ENCODE data around the gene PTGR2. TPM values are rescaled to one million over a fixed set of nuclear protein-coding genes. Genes with fewer than 3 reads are reported as not detected.

PTGR2 gene
- 5.9 to 8.6 TPM (median 7.5 TPM) in 5 replicates for total RNA-seq (2022; extraction: Qiagen RNA extraction; ENCODE audit: low read depth)

DNA sequence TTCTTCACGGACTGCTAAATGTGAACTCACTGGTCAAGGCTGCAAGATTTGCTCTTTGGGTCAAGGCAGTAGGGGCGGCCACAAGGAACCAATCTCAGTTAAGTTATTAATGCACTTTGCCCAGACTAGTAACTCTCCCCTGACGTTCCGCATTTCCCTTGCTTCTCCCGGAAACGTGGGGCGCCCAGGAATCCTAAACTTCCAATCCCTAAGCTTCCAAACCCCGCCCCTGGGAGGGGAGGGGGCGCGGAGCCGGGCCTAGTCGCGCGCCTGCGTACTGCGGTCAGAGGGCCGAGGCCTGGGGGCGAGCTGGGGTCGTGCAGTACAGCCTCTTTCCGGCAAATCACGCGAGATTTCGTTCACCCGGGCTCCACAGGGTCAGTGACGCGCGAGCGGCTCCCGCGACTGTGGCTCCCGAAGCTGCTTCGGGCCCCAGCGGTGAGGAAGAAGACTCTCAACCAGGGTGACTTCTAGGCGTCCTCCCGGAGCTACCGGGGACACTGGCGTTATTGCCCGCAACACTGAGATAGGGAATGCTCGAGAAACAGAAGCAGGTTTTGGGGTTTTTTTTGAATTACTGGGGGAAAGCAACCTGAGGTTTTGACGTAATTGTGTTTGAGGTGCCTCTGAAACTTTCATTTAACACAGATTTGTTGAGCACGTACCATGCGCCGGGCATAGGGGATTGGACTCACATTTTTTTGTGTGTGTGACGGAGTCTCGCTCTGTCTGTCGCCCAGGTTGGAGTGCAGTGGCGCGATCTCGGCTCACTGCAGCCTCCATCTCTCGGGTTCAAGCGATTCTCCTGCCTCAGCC is at the start of gene PTGR2:
Gene PTGR2 (plus strand): TSS at position 265 of the 816 bp plus-strand sequence. CDS start 7,032 bp downstream, outside the sequence.

DNA sequence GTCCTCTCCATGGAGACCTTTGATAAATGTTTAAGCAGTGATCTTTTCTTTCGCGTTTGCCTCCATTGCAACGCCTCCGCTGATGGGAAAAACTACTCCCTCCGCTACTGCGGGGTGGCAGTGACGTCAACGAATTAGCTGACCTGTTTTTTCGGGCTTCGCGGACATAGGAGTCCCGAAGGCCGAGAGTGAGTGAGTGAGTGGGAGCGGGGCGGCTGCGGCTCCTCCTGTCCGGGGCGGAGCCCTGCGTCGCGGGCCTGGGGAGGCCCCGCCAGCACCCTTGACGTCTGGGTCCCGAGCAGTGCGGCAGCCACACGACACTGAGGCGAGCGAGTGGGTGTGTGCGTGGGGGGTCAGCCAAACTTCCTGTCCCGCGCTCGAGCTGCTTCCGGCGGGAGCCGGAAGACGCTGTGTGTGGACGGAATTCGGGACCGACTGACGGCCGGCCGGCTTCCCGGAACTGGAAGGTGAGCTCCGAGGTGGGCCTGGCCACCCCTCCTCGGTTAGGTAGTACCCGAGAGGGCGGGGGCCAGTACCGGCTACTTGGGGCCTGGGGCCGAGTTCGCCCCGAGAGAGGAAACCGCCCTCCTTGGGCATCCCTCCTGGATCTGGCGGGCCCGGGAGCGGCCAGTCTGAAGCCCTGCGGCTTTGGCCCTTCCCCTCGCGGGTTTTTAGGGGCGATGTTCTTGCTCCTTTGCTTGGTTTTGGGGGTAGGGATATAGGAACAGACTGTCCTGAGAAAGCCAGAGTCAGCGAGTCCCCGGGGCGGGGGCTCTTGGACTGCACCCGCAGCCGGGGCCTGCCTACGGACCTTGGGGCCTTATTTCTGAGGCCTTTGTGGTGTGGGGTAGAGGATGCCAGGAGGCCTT is 35.1 kb downstream of the PTGR2 start, which contains the start of gene ZNF410:
Gene ZNF410 (plus strand): TSS at position 411 of the 869 bp plus-strand sequence. CDS start 5,317 bp downstream, outside the sequence.

Other genes starting within 250 kb of the PTGR2 start
- gene ACOT6, start 239.3 kb upstream of the PTGR2 start, total RNA-seq (2022; extraction: Qiagen RNA extraction; ENCODE audit: low read depth): not detected in 5 replicates
- 6.5 to 13.4 TPM (median 10.6 TPM) in 5 replicates for gene DNAL1, start 206.8 kb upstream of the PTGR2 start, total RNA-seq (2022; extraction: Qiagen RNA extraction; ENCODE audit: low read depth)
- gene PNMA1, start 137.4 kb upstream of the PTGR2 start, total RNA-seq (2022; extraction: Qiagen RNA extraction; ENCODE audit: low read depth): 50.9 to 65.9 TPM (median 61.7 TPM) in 5 replicates
- gene ZNF410, start 35.0 kb downstream of the PTGR2 start, total RNA-seq (2022; extraction: Qiagen RNA extraction; ENCODE audit: low read depth): 41.3 to 56.6 TPM (median 45.3 TPM) in 5 replicates
- gene FAM161B, start 98.3 kb downstream of the PTGR2 start, total RNA-seq (2022; extraction: Qiagen RNA extraction; ENCODE audit: low read depth): 1.6 to 2.0 TPM (median 1.9 TPM) in 5 replicates
- gene COQ6, start 98.5 kb downstream of the PTGR2 start, total RNA-seq (2022; extraction: Qiagen RNA extraction; ENCODE audit: low read depth): 22.4 to 27.0 TPM (median 25.7 TPM) in 5 replicates
- 3.9 to 7.1 TPM (median 6.0 TPM) in 5 replicates for gene ENTPD5, start 167.5 kb downstream of the PTGR2 start, total RNA-seq (2022; extraction: Qiagen RNA extraction; ENCODE audit: low read depth)
- 2.3 to 5.2 TPM (median 3.6 TPM) in 5 replicates for gene BBOF1, start 167.5 kb downstream of the PTGR2 start, total RNA-seq (2022; extraction: Qiagen RNA extraction; ENCODE audit: low read depth)
- gene ALDH6A1, start 232.6 kb downstream of the PTGR2 start, total RNA-seq (2022; extraction: Qiagen RNA extraction; ENCODE audit: low read depth): 1.6 to 2.9 TPM (median 2.4 TPM) in 5 replicates
- gene LIN52, start 233.1 kb downstream of the PTGR2 start, total RNA-seq (2022; extraction: Qiagen RNA extraction; ENCODE audit: low read depth): 3.4 to 5.9 TPM (median 4.9 TPM) in 5 replicates

Measured in A549 treated with RU486 at 1 μM for 4 hours (cell line).